ENCODE results near the gene HCN1.
A peak's percentile ranks its signal among the peaks of the same experiment; 100 is the strongest.
"Not testable (repeated sequence)": the region's sequence is repeated elsewhere in the genome, so short reads cannot be mapped to it uniquely, and the experiment has no call there.

The HCN1 gene

GRCh38 chr5:45609661-45610060, 86.5 kb downstream of the HCN1 start:
- no peak for DNase-seq

- no peak for DNase-seq
Measured at GRCh38 chr5:45604092-45604491, 92.1 kb downstream of the HCN1 start.

- no peak for DNase-seq
Measured at GRCh38 chr5:45601424-45601823, 94.8 kb downstream of the HCN1 start.

- no peak for DNase-seq
Measured at GRCh38 chr5:45596320-45596719, 99.9 kb downstream of the HCN1 start.

- not testable (repeated sequence) for DNase-seq
Measured at GRCh38 chr5:45586001-45586400, 110.2 kb downstream of the HCN1 start.

GRCh38 chr5:45578270-45578669, 117.9 kb downstream of the HCN1 start:
- peak; percentile 67 for DNase-seq

- no peak for DNase-seq
Measured at GRCh38 chr5:45568813-45569212, 127.4 kb downstream of the HCN1 start.

GRCh38 chr5:45542421-45542820, 153.8 kb downstream of the HCN1 start:
- DNase-seq = no peak

GRCh38 chr5:45533663-45534062, 162.5 kb downstream of the HCN1 start:
- DNase-seq = no peak

GRCh38 chr5:45532826-45533624, 163.2 kb downstream of the HCN1 start:
- DNase-seq = peak; percentile 52

- DNase-seq = peak; percentile 98
Measured at GRCh38 chr5:45521067-45521466, 175.1 kb downstream of the HCN1 start.

GRCh38 chr5:45512521-45512920, 183.7 kb downstream of the HCN1 start:
- DNase-seq = no peak

GRCh38 chr5:45509371-45509770, 186.8 kb downstream of the HCN1 start:
- no peak for DNase-seq

GRCh38 chr5:45508135-45508534, 188.0 kb downstream of the HCN1 start:
- DNase-seq = no peak

GRCh38 chr5:45507178-45507577, 189.0 kb downstream of the HCN1 start:
- DNase-seq = peak; percentile 100

- DNase-seq = not testable (repeated sequence)
Measured at GRCh38 chr5:45499006-45499405, 197.2 kb downstream of the HCN1 start.

GRCh38 chr5:45491368-45491767, 204.8 kb downstream of the HCN1 start:
- DNase-seq = no peak

- no peak for DNase-seq
Measured at GRCh38 chr5:45484781-45485180, 211.4 kb downstream of the HCN1 start.

- peak; percentile 85 for DNase-seq
Measured at GRCh38 chr5:45454114-45454513, 242.1 kb downstream of the HCN1 start.

- not testable (repeated sequence) for DNase-seq
Measured at GRCh38 chr5:45444856-45445255, 251.3 kb downstream of the HCN1 start.

GRCh38 chr5:45440466-45440865, 255.7 kb downstream of the HCN1 start:
- DNase-seq = peak; percentile 62

GRCh38 chr5:45437752-45438151, 258.4 kb downstream of the HCN1 start:
- DNase-seq = peak; percentile 40

GRCh38 chr5:45417285-45417998, 278.7 kb downstream of the HCN1 start:
- DNase-seq = no peak

Measured in NCI-H446 treated with DMSO at 0.1 percent for 48 hours (cell line).